NCI-H748 (cell line): ENCODE results near the gene HEG1.

Source experiments
- DNase-seq: peaks from one replicate; lab custom pipeline; 2025; ENCODE audit not compliant: unreplicated experiment; lab: John Stamatoyannopoulos, UW

Gene HEG1

GRCh38 chr3:125051715-125052581, 3.8 kb downstream of the HEG1 start:
- DNase-seq = no peak

GRCh38 chr3:125051205-125051604, 4.6 kb downstream of the HEG1 start:
- DNase-seq = no peak

- DNase-seq = peak; percentile 76
Measured at GRCh38 chr3:125050488-125051090, 5.2 kb downstream of the HEG1 start.

- no peak for DNase-seq
Measured at GRCh38 chr3:125048282-125048681, 7.5 kb downstream of the HEG1 start.

- no peak for DNase-seq
Measured at GRCh38 chr3:125045965-125046364, 9.8 kb downstream of the HEG1 start.

GRCh38 chr3:125045194-125045593, 10.6 kb downstream of the HEG1 start:
- no peak for DNase-seq

GRCh38 chr3:125043599-125044151, 12.1 kb downstream of the HEG1 start:
- DNase-seq = no peak

- DNase-seq = no peak
Measured at GRCh38 chr3:125042725-125043406, 12.9 kb downstream of the HEG1 start.

GRCh38 chr3:125039131-125040100, 16.4 kb downstream of the HEG1 start:
- DNase-seq = peak; percentile 44

GRCh38 chr3:125037498-125038150, 18.2 kb downstream of the HEG1 start:
- DNase-seq = no peak

- DNase-seq = no peak
Measured at GRCh38 chr3:125035217-125035616, 20.6 kb downstream of the HEG1 start.

- DNase-seq = no peak
Measured at GRCh38 chr3:125033616-125034015, 22.2 kb downstream of the HEG1 start.

- DNase-seq = no peak
Measured at GRCh38 chr3:125033135-125033534, 22.7 kb downstream of the HEG1 start.

- no peak for DNase-seq
Measured at GRCh38 chr3:125032683-125033082, 23.1 kb downstream of the HEG1 start.

GRCh38 chr3:125032100-125032643, 23.6 kb downstream of the HEG1 start:
- DNase-seq = no peak

- no peak for DNase-seq
Measured at GRCh38 chr3:125031544-125031943, 24.3 kb downstream of the HEG1 start.

GRCh38 chr3:125028657-125029056, 27.1 kb downstream of the HEG1 start:
- DNase-seq = no peak

- no peak for DNase-seq
Measured at GRCh38 chr3:125025642-125026041, 30.2 kb downstream of the HEG1 start.

GRCh38 chr3:125024817-125025216, 31.0 kb downstream of the HEG1 start:
- DNase-seq = peak; percentile 57
